WTC11 (cell line): ENCODE measurements around the gene ADORA2B. TPM values are rescaled to one million over a fixed set of nuclear protein-coding genes. Genes with fewer than 3 reads are reported as not detected.

ENCODE experiments used
- ATAC-seq: fragments of 200-7000 bp; cut with Tn5 transposase; 2 replicates; pipeline ENCODE4 v1.10.0; 2021; ENCODE audit warnings: mild to moderate bottlenecking, moderate library complexity
- CTCF ChIA-PET: fragments of 300-600 bp; sonication (Branson Sonifier 250); formaldehyde crosslinking; loops from one replicate; lab custom pipeline; 2021; ENCODE audit warnings: antibody characterized with exemption; lab: Charles Lee
- POLR2A ChIA-PET: fragments of 350-600 bp; sonication (Branson Sonifier 250); formaldehyde crosslinking; loops from one replicate; lab custom pipeline; 2021; ENCODE audit warnings: antibody characterized with exemption; lab: Charles Lee
- DNase-seq: peaks from one replicate; pipeline ENCODE4 v3.0.0; 2021; ENCODE audit warnings: low spot score
- H3K27ac Mint-ChIP-seq: 2 replicates; pipeline ENCODE4 v1.8.0; 2021; ENCODE audit warnings: mixed read lengths
- H3K27me3 Mint-ChIP-seq: 2 replicates; pipeline ENCODE4 v1.8.0; 2021; ENCODE audit warnings: low read depth, mild to moderate bottlenecking, moderate library complexity, mixed read lengths
- H3K36me3 Mint-ChIP-seq: 2 replicates; pipeline ENCODE4 v1.8.0; 2021; ENCODE audit warnings: mixed read lengths
- H3K4me1 Mint-ChIP-seq: 2 replicates; pipeline ENCODE4 v1.8.0; 2022; ENCODE audit warnings: mixed read lengths
- H3K4me3 Mint-ChIP-seq: 2 replicates; pipeline ENCODE4 v1.8.0; 2021; ENCODE audit warnings: mild to moderate bottlenecking, moderate library complexity, mixed read lengths
- H3K9me3 Mint-ChIP-seq: 2 replicates; pipeline ENCODE4 v1.8.0; 2021; ENCODE audit warnings: mixed read lengths
- AFF4 ChIP-seq: sonication (generic); formaldehyde crosslinking; IDR thresholded peaks from 2 replicates; pipeline ENCODE4 v1.8.1; 2023; ENCODE audit warnings: mild to moderate bottlenecking, missing genetic modification reagents, borderline replicate concordance
- ATF3 ChIP-seq: sonication (generic); formaldehyde crosslinking; conservative IDR thresholded peaks from 2 replicates; pipeline ENCODE4 v1.8.1; 2022; ENCODE audit warnings: mild to moderate bottlenecking, missing genetic modification reagents
- CREB1 ChIP-seq: sonication (generic); formaldehyde crosslinking; IDR thresholded peaks from 2 replicates; pipeline ENCODE4 v1.8.0; 2023; ENCODE audit warnings: mild to moderate bottlenecking, missing genetic modification reagents
- E2F5 ChIP-seq: sonication (generic); formaldehyde crosslinking; IDR thresholded peaks from 2 replicates; pipeline ENCODE4 v1.8.1; 2022; ENCODE audit warnings: mild to moderate bottlenecking, moderate library complexity, missing genetic modification reagents
- EMX1 ChIP-seq: fragments of 250-450 bp; sonication (Bioruptor Pico); IDR thresholded peaks from 2 replicates; pipeline ENCODE4 v1.8.0; 2021; ENCODE audit warnings: mild to moderate bottlenecking
- FOXP1 ChIP-seq: sonication (generic); formaldehyde crosslinking; IDR thresholded peaks from 2 replicates; pipeline ENCODE4 v1.8.0; 2022; ENCODE audit warnings: missing genetic modification reagents, mild to moderate bottlenecking, moderate library complexity, borderline replicate concordance
- FOXP4 ChIP-seq: sonication (generic); formaldehyde crosslinking; IDR thresholded peaks from 2 replicates; pipeline ENCODE4 v1.8.0; 2022; ENCODE audit warnings: mild to moderate bottlenecking, missing genetic modification reagents
- GTF2I ChIP-seq: fragments of 250-450 bp; sonication (Bioruptor Pico); conservative IDR thresholded peaks from 2 replicates; pipeline ENCODE4 v1.4.0; 2021; ENCODE audit warnings: mild to moderate bottlenecking
- HMGA2 ChIP-seq: fragments of 250-450 bp; sonication (Bioruptor Pico); IDR thresholded peaks from 2 replicates; pipeline ENCODE4 v1.4.0; 2021; ENCODE audit warnings: mild to moderate bottlenecking, moderate library complexity
- IRF1 ChIP-seq: sonication (generic); formaldehyde crosslinking; IDR thresholded peaks from 2 replicates; pipeline ENCODE4 v1.8.0; 2023; ENCODE audit warnings: missing genetic modification reagents
- JUN ChIP-seq: sonication (generic); formaldehyde crosslinking; IDR thresholded peaks from 2 replicates; pipeline ENCODE4 v1.8.0; 2023; ENCODE audit warnings: mild to moderate bottlenecking, missing genetic modification reagents
- MAX ChIP-seq: sonication (generic); formaldehyde crosslinking; IDR thresholded peaks from 2 replicates; pipeline ENCODE4 v1.8.0; 2022; ENCODE audit warnings: mild to moderate bottlenecking, missing genetic modification reagents
- MXD4 ChIP-seq: fragments of 250-450 bp; sonication (Bioruptor Pico); IDR thresholded peaks from 2 replicates; pipeline ENCODE4 v1.8.0; 2021; ENCODE audit warnings: mild to moderate bottlenecking, moderate library complexity, borderline replicate concordance
- NFE2L1 ChIP-seq: sonication (generic); formaldehyde crosslinking; IDR thresholded peaks from 2 replicates; pipeline ENCODE4 v1.8.1; 2023; ENCODE audit warnings: missing genetic modification reagents
- NR1H2 ChIP-seq: sonication (generic); formaldehyde crosslinking; IDR thresholded peaks from 2 replicates; pipeline ENCODE4 v1.9.0; 2021; ENCODE audit warnings: mild to moderate bottlenecking, moderate library complexity, missing genetic modification reagents
- PRDM15 ChIP-seq: sonication (generic); formaldehyde crosslinking; IDR thresholded peaks from 2 replicates; pipeline ENCODE4 v1.8.0; 2022; ENCODE audit warnings: missing genetic modification reagents
- SOX15 ChIP-seq: fragments of 250-450 bp; sonication (Bioruptor Pico); IDR thresholded peaks from 2 replicates; pipeline ENCODE4 v1.9.0; 2021; ENCODE audit warnings: mild to moderate bottlenecking
- SP1 ChIP-seq: sonication (generic); formaldehyde crosslinking; conservative IDR thresholded peaks from 2 replicates; pipeline ENCODE4 v1.8.1; 2022; ENCODE audit warnings: missing genetic modification reagents
- ZNF281 ChIP-seq: sonication (generic); formaldehyde crosslinking; IDR thresholded peaks from 2 replicates; pipeline ENCODE4 v1.8.0; 2023; ENCODE audit warnings: mild to moderate bottlenecking, missing genetic modification reagents
- total RNA-seq: library from RNA; stranded (reverse); gene quantifications from 3 replicates; pipeline ENCODE4 v1.2.3, GENCODE V29; 2021

ADORA2B gene
- total RNA-seq, 1 experiment from 2014 or later, result 4.2 TPM

- TF ChIP-seq CREB1 (CRISPR knock-in tag) (no peak), EMX1 (CRISPR knock-in tag) (no peak), MAX (CRISPR knock-in tag) (no peak), E2F5 (no peak), NR1H2 (CRISPR knock-in tag) (no peak)
These were observed 22.3 kb upstream of the ADORA2B start (continued) for GRCh38 chr17:15922586-15922985.

GRCh38 chr17:15926039-15926740 lies 18.7 kb upstream of the ADORA2B start:
- no peak overlapping the region for H3K4me3 Mint-ChIP-seq
- no peaks in the 10 kb centered on the region for H3K36me3 Mint-ChIP-seq
- ATAC-seq (no peak), DNase-seq (no peak)
- TF ChIP-seq FOXP1 (CRISPR knock-in tag) (no peak), HMGA2 (CRISPR knock-in tag) (no peak), MXD4 (CRISPR knock-in tag) (no peak), NFE2L1 (CRISPR knock-in tag) (no peak), AFF4 (CRISPR knock-in tag) (no peak), ATF3 (CRISPR knock-in tag) (no peak), ZNF281 (CRISPR knock-in tag) (no peak), GTF2I (CRISPR knock-in tag) (no peak)
- no peak overlapping the region for H3K27ac Mint-ChIP-seq
- ChIA-PET POLR2A (no interaction called here), CTCF (no interaction called here)
- H3K27me3 Mint-ChIP-seq, result no peaks in the 10 kb centered on the region
- peaks cover 5% of the 10 kb centered on the region; the same call in 1 of the 2 replicates for H3K9me3 Mint-ChIP-seq
- peaks cover 10% of the 10 kb centered on the region for H3K4me1 Mint-ChIP-seq

- Mint-ChIP-seq H3K36me3 (no peaks in the 10 kb centered on the region), H3K4me1 (peaks cover 12% of the 10 kb centered on the region), H3K27ac (no peak overlapping the region), H3K9me3 (no peaks in the 10 kb centered on the region), H3K27me3 (no peaks in the 10 kb centered on the region), H3K4me3 (no peak overlapping the region)
- CTCF ChIA-PET, result no interaction called here
- no peak for ATAC-seq
- DNase-seq, result peak; percentile 3
- POLR2A ChIA-PET, result no interaction called here
- TF ChIP-seq FOXP4 (CRISPR knock-in tag), result no peak
- no peak for TF ChIP-seq PRDM15 (CRISPR knock-in tag)
- TF ChIP-seq IRF1 (CRISPR knock-in tag), result no peak
- TF ChIP-seq JUN (CRISPR knock-in tag), result no peak
- no peak for TF ChIP-seq SP1
- no peak for TF ChIP-seq SOX15 (CRISPR knock-in tag)
These were observed 16.6 kb upstream of the ADORA2B start for GRCh38 chr17:15928286-15928785.
